Retinal pigment epithelial cell (primary cell): ENCODE measurements around the gene DVL2.

Source experiments
- DNase-seq: peaks from one replicate; pipeline ENCODE4 v3.0.0-alpha.2; 2010; ENCODE audit warnings: low read depth
- H3K4me3 ChIP-seq: 2 replicates; pipeline ENCODE4 v1.5.1; 2011; ENCODE audit warnings: mild to moderate bottlenecking, low read length, control low read depth, moderate library complexity
- TF ChIP-seq, protein P1 (sequence below): conservative IDR thresholded peaks from 2 replicates; pipeline ENCODE4 v1.5.1; 2011; ENCODE audit warnings: low read depth, low read length, control low read depth, inconsistent platforms

Gene DVL2

DNA sequence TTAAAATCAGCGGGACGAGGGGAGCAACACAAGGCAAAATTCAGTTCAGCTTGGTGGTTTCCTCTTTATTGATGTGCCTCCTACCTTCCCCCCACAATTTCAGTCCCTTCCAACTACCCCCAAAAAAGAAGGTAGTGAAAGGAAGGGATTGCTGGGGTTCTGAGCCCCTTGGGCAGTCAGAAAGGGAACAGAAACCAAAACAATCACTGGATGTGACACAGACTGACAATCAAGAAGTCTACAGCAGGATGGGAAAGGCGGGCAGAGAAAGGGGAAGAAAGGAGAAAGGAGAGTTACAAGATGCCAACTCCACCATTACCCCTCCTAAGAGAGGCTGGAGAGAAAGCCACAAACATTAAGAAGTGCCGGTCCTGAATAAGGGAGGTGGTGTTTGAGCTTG is 6.1 kb upstream of the DVL2 start:
- H3K4me3 ChIP-seq = peak overlapping the region; percentile 95
- DNase-seq = no peak
- TF ChIP-seq, protein P1, sequence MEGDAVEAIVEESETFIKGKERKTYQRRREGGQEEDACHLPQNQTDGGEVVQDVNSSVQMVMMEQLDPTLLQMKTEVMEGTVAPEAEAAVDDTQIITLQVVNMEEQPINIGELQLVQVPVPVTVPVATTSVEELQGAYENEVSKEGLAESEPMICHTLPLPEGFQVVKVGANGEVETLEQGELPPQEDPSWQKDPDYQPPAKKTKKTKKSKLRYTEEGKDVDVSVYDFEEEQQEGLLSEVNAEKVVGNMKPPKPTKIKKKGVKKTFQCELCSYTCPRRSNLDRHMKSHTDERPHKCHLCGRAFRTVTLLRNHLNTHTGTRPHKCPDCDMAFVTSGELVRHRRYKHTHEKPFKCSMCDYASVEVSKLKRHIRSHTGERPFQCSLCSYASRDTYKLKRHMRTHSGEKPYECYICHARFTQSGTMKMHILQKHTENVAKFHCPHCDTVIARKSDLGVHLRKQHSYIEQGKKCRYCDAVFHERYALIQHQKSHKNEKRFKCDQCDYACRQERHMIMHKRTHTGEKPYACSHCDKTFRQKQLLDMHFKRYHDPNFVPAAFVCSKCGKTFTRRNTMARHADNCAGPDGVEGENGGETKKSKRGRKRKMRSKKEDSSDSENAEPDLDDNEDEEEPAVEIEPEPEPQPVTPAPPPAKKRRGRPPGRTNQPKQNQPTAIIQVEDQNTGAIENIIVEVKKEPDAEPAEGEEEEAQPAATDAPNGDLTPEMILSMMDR = no peak

DNA sequence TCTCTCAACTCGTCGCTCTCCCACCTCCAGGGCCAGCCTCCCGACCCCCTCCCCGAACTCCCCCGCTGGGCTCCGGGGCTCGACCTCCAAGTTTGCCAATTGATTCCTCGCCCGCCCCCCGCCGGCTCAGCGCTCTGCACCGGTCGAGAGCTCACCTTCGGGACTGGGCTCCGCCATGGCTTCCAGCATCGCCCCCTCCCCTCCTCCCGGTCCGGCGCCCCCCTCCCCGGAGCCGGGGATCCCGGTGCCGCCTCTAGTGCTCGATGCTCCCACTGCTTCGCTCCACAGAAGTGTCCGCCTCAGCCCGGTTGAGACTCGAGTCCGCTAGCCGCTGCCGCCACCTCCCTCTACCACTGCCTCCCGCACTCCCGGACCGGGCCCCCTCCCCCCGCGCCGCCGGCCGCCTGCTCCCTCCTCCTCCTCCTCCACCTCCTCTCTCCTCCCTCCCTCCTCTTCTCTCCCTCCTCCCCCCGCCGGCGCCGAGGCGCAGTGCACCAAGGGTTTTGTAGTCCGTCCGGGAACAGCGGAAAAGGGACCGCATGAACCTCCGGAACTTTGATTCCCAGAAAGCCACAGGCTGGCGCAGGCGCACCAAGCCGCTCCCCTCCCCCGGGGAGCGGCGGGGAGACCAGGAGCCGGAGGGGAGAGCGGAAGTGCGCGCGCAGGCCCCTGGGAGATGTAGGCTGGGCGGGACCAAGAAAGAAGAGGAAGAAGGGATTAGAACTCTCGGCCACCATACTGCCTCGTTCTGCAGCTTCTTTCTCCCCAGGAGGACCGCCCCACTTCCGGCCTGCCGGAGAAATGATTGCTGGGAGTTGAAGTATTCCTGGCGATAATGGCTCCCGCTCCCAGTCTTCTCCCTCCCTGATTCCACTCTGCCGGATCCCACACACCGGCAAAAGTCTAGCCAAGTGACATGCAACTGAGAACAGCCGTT is 5.0 kb upstream of the DVL2 start, which contains the start of gene PHF23:
Gene PHF23 (minus strand): TSS at position 367 of the 937 bp plus-strand sequence. CDS start 178 bp downstream, at position 189.
- TF ChIP-seq, protein P1 = no peak
- H3K4me3 ChIP-seq = peak within 1 kb of the TSS; percentile 98
- peak; percentile 97 for DNase-seq

DNA sequence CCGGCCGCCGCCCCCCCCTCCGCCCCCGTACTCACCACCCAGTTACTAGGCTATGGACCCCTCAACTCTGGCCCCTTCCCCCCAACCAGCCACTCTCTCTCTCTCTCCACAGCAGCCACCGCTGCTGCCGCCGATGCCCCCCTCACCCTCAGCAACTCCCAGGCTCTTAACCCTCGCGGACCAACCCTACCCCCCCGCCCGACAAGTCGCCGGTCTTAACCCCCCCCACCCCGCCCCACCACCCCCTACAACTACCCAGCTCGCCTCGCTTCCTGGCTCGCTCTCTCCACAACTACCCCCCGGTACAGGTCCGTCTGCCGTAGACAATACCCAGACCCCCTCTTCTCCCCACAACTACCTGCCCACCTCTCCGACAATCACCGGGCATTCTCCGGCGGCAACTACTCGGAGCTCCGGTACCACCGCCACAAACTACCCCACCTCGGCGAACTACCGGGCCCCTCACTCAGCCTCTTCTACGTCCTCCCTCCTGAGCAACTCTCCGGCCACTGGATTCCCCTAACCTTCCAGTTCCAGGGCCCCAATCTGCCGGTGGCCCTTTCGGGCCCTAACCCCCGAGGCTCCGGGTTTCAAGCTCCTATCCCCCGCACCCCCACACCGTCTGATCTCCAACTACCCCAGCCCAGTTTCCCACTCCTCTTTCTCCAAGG is 4.2 kb upstream of the DVL2 start:
- TF ChIP-seq, protein P1 = no peak
- no peak for DNase-seq
- peak overlapping the region; percentile 98 for H3K4me3 ChIP-seq

DNA sequence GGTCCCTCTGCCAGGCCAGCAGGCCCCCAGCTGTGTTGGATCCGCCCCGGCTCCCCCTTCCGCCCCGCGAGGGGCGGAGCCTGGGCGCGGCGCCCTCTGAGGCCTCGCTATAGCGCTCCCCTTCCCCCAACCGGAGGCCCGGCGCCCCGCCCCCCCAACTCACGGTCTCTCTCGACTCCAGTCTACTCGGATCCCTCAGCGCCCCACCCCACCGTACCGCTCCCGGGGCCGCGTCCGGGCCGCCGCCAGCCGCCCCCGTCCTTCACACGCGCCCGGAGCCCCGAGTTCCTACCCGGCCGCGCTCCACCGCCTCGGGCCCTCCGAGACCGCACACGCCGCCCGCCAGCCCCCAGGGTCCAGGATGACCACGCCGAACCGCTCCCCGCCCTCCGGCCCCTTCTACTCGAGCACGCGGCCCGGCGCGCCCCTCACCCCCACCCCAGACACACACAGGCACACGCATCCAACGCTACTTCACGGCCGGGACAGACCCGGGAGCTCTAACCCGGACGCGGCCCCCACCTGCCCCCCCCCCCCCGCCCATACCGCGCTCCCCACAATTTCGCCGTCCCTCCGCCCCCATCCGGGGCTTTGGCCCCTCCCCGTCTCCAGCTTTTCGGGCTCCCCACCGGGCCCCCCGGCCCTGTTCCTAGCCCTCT is 3.6 kb upstream of the DVL2 start:
- TF ChIP-seq, protein P1 = no peak
- DNase-seq = no peak

DNA sequence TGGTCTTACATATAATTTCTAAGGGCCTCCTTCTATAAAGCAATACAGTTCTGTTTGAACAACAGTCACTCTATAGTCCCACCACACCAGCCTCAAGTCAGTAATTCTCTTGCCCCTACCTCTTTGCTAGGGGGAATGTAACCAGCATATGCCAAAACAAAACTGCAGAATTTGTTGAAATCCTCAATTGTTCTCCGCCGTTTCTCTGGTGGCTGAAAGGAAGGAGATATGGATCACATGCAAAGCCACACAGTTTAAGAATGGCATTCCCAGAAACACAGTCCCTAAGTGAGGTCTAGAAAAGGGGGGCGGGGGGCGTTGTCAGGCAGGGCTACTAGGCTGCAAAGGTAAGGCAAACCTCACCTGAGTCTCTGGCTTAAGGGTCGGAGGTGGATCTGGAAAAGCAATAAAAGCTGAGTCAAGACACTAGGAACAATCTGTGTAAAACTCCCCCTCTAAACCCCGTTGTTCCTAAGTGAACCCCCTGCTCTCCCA is 3.0 kb upstream of the DVL2 start:
- DNase-seq = no peak
- TF ChIP-seq, protein P1 = no peak
- H3K4me3 ChIP-seq = peak overlapping the region; percentile 98

More for the DNA sequence above, 3.6 kb upstream of the DVL2 start:
- peak overlapping the region; percentile 98 for H3K4me3 ChIP-seq

DNA sequence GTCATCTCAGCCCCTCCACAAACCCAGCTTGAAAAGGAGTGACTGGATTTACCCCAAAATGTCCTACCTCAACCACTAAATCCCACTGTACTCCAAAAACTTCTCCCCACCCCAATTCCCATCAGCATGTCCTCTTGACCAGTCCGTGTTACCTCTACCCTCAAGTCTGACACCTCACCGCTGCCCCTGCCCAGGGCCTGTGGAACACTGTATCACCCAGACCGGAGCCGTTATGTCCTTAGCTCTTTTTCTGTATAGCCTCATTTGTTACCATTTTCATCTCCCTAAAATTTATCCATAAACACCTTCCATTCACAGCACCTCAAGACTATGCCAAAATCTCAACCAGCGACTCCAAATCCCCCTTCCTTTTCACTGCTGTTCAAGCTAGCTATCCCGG is 2.5 kb upstream of the DVL2 start:
- no peak for DNase-seq
- peak overlapping the region; percentile 98 for H3K4me3 ChIP-seq
- TF ChIP-seq, protein P1 = no peak
